Neural crest cell (in vitro differentiated cells): ENCODE results near the gene POMGNT1. TPM values are rescaled to one million over a fixed set of nuclear protein-coding genes. Genes with fewer than 3 reads are reported as not detected.
A peak's percentile ranks its signal among the peaks of the same experiment; 100 is the strongest.

Experiments used
- DNase-seq: peaks from one replicate; pipeline ENCODE4 v3.0.0; 2021; ENCODE audit warnings: low read depth, mixed read lengths, low spot score
- H3K27ac Mint-ChIP-seq: one replicate; pipeline ENCODE4 v1.8.0; 2021; ENCODE audit warnings: mild to moderate bottlenecking, mixed read lengths; ENCODE audit not compliant: unreplicated experiment
- H3K27me3 Mint-ChIP-seq: 2 replicates; pipeline ENCODE4 v1.8.0; 2021; ENCODE audit warnings: low read depth, mild to moderate bottlenecking, mixed read lengths
- H3K36me3 Mint-ChIP-seq: 2 replicates; pipeline ENCODE4 v1.8.0; 2021; ENCODE audit warnings: low read depth, mild to moderate bottlenecking, mixed read lengths
- H3K4me1 Mint-ChIP-seq: 2 replicates; pipeline ENCODE4 v1.8.0; 2021; ENCODE audit warnings: mixed read lengths
- H3K4me3 Mint-ChIP-seq: one replicate; pipeline ENCODE4 v1.8.0; 2021; ENCODE audit warnings: mild to moderate bottlenecking, mixed read lengths
- H3K9me3 Mint-ChIP-seq: 2 replicates; pipeline ENCODE4 v1.8.0; 2021; ENCODE audit warnings: mixed read lengths
- total RNA-seq: library from RNA; stranded (reverse); gene quantifications from 2 replicates; pipeline ENCODE4 v1.2.1, GENCODE V29; 2021
- TF ChIP-seq, protein P1 (sequence below): fragments of 200-600 bp; sonication (generic); conservative IDR thresholded peaks from 2 replicates; pipeline ENCODE4 v1.5.0; 2021; ENCODE audit warnings: antibody characterized with exemption, mild to moderate bottlenecking

POMGNT1 gene
- total RNA-seq, 1 donor from 2014 or later: 86.7 TPM

DNA sequence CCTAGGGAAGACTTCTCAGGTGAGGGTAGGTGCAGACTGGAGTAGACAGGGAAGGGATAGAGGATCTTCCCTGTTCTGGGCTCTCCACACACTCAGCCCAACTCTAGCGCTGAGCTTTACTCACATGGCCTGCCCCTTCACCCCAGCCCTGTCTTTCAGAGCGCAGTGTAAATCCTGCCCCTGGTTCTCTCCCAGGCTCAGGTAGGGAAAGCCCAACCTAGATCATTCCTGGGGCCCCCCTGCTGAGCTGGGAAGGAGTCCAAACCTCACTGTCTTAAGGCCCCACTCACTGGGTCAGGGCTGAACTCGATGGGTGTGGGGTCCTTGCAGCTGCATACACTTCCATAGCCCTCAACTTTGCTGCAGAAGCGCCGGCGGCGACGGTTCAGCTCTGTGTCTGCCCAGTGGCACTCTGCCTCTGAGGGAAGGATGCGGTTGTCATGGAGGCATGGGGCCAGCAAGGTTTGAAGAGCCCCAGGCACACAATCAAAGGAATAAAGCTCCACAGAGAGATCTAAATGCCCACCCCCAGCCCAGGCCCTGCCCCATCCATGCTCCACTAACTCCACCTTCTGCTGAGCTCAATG, 4.2 kb downstream of the POMGNT1 start:
- peaks cover 2% of the 10 kb centered on the region for H3K36me3 Mint-ChIP-seq
- TF ChIP-seq, protein P1, sequence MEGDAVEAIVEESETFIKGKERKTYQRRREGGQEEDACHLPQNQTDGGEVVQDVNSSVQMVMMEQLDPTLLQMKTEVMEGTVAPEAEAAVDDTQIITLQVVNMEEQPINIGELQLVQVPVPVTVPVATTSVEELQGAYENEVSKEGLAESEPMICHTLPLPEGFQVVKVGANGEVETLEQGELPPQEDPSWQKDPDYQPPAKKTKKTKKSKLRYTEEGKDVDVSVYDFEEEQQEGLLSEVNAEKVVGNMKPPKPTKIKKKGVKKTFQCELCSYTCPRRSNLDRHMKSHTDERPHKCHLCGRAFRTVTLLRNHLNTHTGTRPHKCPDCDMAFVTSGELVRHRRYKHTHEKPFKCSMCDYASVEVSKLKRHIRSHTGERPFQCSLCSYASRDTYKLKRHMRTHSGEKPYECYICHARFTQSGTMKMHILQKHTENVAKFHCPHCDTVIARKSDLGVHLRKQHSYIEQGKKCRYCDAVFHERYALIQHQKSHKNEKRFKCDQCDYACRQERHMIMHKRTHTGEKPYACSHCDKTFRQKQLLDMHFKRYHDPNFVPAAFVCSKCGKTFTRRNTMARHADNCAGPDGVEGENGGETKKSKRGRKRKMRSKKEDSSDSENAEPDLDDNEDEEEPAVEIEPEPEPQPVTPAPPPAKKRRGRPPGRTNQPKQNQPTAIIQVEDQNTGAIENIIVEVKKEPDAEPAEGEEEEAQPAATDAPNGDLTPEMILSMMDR: no peak
- peaks cover 20% of the 10 kb centered on the region for H3K4me1 Mint-ChIP-seq
- H3K9me3 Mint-ChIP-seq: no peaks in the 10 kb centered on the region
- H3K27ac Mint-ChIP-seq: no peak overlapping the region
- no peaks in the 10 kb centered on the region for H3K27me3 Mint-ChIP-seq
- peak overlapping the region; percentile 34 for H3K4me3 Mint-ChIP-seq
- DNase-seq: no peak

DNA sequence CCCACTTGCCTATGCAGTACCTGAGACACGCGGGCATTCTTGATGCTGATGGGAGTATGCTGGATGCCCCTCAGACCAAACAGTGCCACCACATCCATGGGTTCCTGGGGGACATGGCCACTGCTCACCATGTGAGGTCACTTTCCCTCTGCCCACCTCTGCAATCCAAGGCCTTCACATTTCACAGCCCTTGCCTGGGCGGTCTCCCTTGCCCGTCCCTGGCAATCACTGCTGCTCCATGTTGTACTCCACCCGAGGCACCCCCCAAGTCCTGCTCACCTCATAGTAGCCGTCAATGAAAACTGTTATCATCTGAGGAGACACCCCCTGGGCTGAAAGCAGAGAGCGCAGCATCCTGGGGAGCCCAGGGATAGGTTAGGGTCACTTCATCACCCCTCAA, 4.9 kb downstream of the POMGNT1 start:
- DNase-seq: no peak

DNA sequence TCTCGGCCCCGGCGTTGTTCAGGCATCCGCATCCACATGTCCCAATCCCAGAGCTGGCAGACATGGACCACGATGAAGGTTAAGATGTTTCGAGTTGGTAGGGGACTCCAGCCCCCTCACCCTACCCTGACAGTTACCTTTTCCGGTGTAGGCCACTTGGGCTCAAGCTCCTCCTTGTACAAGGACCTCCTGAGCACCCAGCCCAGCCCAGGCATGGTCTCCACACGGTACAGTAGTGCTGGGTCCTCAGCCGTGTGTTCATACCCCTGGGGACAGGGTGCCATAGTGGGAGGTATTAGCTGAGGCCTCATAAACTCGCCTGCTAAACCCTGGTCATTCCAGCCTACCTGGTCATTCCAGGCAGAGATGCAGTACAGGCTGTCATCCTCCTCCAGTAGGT, 6.1 kb downstream of the POMGNT1 start:
- no peaks in the 10 kb centered on the region for H3K27me3 Mint-ChIP-seq
- TF ChIP-seq, protein P1: no peak
- H3K36me3 Mint-ChIP-seq: peaks cover 5% of the 10 kb centered on the region
- H3K27ac Mint-ChIP-seq: no peak overlapping the region
- H3K9me3 Mint-ChIP-seq: no peaks in the 10 kb centered on the region
- H3K4me1 Mint-ChIP-seq: peaks cover 14% of the 10 kb centered on the region
- no peak for DNase-seq
- H3K4me3 Mint-ChIP-seq: no peak overlapping the region

More for the DNA sequence above, 4.9 kb downstream of the POMGNT1 start:
- Mint-ChIP-seq H3K9me3 (no peaks in the 10 kb centered on the region), H3K4me1 (peaks cover 16% of the 10 kb centered on the region), H3K4me3 (no peak overlapping the region), H3K27ac (peak overlapping the region; percentile 57), H3K36me3 (peaks cover 2% of the 10 kb centered on the region), H3K27me3 (no peaks in the 10 kb centered on the region)
- TF ChIP-seq, protein P1: no peak

DNA sequence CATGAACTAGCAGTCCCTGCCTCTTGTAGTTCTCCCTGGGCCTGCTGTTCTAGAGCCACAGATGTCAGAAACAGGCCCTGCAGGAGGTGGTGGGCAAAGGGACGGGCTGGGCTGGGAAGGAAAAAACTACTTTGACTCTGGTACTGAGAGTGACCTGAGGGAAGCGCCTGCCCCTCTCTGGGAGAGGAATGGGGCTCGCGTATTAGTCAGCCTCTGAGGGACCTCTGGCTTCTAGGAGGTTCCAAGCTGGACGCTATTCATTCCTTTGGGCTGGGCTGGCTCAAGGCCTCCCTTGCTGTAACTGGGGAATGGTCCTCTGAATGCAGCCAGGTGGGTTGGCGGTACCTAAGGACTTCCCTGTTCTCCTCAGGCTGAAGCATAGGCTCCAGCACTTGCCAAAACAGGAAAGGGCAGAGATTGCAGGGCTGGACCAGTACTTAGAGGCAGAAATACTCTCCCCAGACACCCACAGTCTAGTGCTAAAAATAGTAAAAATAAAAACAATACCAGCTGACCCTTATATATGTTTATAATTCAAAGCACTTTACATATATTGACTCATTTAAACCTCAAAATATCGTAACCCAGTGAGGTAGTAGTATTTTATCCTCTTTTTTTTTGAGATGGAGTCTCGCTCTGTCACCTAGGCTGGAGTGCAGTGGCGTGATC, 7.1 kb downstream of the POMGNT1 start:
- TF ChIP-seq, protein P1: no peak
- Mint-ChIP-seq H3K9me3 (no peaks in the 10 kb centered on the region), H3K27ac (peak overlapping the region; percentile 59), H3K36me3 (peaks cover 5% of the 10 kb centered on the region), H3K4me1 (peaks cover 8% of the 10 kb centered on the region), H3K4me3 (no peak overlapping the region), H3K27me3 (no peaks in the 10 kb centered on the region)
- DNase-seq: no peak

DNA sequence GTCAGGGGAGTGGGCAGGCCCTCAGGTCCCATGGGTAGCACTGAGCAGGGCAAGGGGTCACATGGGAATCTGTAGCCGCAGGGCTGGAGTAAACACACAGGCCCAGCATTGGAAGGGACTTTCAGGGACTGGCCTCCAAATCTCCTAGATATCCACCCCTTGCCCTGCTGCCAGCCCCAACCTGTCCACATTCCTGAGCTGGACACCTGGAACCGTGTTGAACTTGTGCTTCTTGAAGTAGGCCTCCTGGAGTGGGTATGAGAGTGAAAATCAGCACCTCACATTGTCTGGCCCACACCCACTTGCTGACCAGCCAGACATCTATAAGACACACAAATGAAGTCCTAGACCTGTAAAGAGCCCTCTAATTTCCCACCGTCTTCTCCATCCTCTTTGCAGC, 7.7 kb downstream of the POMGNT1 start:
- Mint-ChIP-seq H3K36me3 (peaks cover 5% of the 10 kb centered on the region), H3K27ac (peak overlapping the region; percentile 59), H3K4me3 (no peak overlapping the region), H3K9me3 (no peaks in the 10 kb centered on the region), H3K4me1 (peaks cover 6% of the 10 kb centered on the region), H3K27me3 (no peaks in the 10 kb centered on the region)
- TF ChIP-seq, protein P1: no peak
- DNase-seq: no peak
